GM19468 (cell line): Measurements from ENCODE around the gene ASB8.
"Not testable (repeated sequence)": the region's sequence is repeated elsewhere in the genome, so short reads cannot be mapped to it uniquely, and the experiment has no call there.

Source experiments
- ATAC-seq: cut with Tn5 transposase; IDR thresholded peaks from one replicate; pipeline ENCODE4 v1.9.1; 2021; ENCODE audit warnings: mild to moderate bottlenecking, moderate library complexity, moderate number of reproducible peaks; ENCODE audit not compliant: unreplicated experiment; ENCODE audit errors: extremely low read depth

ASB8 gene

GRCh38 chr12:48145981-48146380 lies 11.3 kb downstream of the ASB8 start:
- no peak for ATAC-seq

- ATAC-seq: no peak
These were observed 13.4 kb downstream of the ASB8 start for GRCh38 chr12:48143898-48144297.

DNA sequence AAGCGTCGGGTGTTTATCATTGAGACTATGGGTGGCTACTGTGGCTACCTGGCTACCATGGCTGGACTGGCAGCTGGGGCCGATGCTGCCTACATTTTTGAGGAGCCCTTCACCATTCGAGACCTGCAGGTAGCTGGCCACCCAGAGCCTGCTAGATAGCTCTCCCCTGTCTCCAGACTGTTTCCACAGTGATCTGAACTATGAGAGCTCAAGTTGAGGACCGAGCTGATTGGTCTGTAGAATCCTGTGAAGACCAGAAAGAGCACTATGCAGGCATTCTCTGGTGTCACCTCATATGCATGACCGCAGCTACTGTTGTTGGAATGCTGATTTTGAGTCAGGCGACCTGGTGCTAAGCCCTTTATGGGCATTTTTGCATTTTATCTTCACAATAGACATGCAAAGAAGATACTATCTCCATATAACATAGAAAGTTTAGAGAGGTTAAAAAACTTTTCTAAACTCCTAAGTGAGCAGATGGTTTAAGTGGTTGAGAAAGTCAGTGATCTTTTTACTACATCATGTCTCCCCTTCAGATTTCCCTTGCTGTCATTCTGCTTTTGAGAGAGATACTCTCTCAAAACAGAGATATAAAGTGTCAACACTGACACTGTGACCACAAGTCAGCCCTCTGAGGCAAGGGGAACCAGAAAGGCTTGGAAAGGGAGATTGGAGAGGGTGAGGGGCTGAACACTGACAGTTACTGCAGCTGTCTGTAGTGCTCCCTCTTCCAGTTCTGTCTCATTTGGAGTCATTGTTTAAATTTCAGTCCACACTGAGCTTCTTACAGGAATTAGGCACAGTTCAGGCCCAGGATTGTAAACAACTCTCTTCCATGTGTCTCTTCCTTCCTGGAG lies 14.3 kb downstream of the ASB8 start:
- ATAC-seq: no peak

- no peak for ATAC-seq
These were observed 22.3 kb downstream of the ASB8 start for GRCh38 chr12:48135027-48135426.

DNA sequence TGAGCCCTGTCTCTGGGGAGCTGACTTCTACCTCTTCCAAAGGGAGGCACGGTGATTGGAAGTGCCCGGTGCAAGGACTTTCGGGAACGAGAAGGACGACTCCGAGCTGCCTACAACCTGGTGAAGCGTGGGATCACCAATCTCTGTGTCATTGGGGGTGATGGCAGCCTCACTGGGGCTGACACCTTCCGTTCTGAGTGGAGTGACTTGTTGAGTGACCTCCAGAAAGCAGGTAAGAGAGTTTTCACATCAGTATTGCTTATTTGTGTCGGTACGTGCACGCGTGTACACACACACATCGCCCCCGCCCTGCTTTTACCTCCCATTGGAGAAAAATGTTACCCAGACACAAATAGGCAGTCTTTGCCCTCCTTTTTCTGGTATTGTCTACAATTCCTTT lies 24.5 kb downstream of the ASB8 start:
- no peak for ATAC-seq

GRCh38 chr12:48131517-48131916 lies 25.8 kb downstream of the ASB8 start:
- ATAC-seq: no peak

DNA sequence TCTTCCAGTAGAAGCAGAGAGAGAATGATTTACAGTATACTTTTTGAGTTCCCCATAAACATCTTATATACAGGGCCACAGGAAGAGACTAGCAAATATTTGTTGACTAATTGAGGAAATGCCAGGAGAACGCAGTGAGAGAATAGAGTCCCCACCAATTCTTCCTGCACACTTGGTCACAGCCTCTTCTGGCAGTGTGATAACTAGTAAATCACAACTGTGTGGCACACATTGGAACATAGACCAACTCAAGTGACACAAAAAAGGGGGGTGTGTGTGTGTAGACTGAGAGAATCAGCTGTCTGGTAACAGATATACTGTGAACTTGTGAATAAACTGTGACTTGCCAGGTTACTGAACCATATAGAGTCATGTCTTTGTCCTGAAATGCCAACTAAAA lies 27.9 kb downstream of the ASB8 start:
- no peak for ATAC-seq

DNA sequence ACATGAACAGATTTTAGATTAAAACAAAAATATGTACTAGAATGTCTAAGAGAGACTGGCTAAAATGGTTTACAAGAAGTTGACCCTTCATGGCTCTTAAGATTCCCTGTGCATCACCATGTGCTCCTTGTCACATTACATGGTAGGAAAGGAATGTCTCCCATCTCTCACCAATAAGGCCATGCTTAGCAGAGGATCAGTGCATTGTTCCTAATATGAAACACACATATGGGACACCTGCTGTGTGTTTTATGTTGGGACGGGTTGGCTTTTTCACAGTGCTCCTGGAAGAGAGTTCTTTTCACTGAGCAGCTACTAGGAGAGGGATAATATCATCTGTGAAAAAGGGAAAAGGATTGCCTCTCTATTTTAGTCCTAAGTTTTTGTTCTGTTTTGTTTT lies 28.5 kb downstream of the ASB8 start:
- no peak for ATAC-seq

GRCh38 chr12:48126953-48127630 lies 30.2 kb downstream of the ASB8 start:
- ATAC-seq: no peak

- ATAC-seq: no peak
These were observed 31.3 kb downstream of the ASB8 start for GRCh38 chr12:48125985-48126384.

DNA sequence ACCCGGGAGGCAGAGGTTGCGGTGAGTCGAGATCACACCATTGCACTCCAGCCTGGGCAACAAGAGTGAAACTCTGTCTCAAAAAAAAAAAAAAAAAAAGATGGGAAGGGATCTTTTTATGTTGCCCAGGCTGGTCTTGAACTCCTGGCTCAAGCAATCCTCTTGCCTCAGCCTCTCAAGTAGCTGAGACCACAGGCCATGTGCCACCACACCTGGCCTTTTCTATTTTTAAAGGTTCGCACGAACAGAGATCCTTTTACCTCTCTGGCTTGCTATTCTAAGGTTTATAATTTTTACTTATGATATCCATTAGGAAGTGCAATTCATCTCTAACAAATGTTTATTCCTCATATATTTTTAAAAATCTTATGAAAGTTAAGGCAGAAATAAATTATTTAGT lies 31.8 kb downstream of the ASB8 start:
- not testable (repeated sequence) for ATAC-seq

DNA sequence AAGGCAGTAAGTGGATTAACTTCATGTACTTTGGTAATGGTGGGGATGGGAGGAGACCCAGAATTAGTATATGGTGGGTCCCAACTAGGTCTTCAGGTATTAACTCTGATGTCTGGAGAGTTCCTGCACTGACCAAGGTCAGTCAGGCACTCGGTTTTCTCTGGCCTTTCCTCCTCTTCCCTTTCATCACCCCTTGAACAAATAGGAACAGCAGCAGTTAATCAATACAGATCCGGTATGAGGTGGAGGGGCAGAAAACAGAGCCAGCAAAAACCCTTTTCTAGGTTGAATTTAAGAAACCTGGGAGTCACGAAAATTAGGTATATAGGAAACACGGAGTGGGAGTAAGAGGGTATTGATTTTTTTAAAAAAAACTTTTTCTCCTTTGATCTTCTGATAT lies 34.1 kb downstream of the ASB8 start:
- no peak for ATAC-seq

DNA sequence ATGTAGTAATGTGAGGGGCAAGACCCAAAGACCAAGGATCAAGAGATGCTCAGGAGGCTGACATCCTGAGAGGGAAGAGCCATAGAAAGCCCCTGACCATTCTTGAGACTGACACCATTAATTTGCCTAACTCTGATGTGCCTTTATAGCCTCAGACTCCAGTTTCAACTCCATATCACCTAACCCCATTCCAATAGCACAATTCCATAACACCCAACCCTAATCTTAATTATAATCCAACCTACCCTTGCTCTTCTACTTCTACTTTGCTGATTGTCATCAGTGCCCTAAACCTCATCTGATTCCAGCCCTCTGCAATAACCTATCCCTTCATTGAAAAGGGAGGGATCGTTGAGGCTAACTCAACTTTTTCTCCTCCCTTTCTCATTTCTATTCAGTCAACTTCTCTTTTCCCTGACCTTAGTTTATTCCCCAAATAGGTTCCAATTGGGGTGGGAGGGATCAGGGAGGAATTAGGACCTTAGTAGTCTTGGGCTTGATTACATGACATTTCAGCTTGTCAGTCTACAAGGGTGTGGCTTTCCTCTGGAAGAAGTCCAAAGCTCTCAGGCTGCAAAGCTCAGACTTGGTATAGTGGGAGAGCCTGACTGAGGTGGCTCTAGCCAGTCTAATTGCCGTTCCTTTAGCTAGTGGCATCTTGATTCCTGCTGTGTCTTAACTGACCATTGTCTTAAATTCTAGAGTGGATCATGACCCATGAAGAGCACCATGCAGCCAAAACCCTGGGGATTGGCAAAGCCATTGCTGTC lies 35.1 kb downstream of the ASB8 start:
- no peak for ATAC-seq

DNA sequence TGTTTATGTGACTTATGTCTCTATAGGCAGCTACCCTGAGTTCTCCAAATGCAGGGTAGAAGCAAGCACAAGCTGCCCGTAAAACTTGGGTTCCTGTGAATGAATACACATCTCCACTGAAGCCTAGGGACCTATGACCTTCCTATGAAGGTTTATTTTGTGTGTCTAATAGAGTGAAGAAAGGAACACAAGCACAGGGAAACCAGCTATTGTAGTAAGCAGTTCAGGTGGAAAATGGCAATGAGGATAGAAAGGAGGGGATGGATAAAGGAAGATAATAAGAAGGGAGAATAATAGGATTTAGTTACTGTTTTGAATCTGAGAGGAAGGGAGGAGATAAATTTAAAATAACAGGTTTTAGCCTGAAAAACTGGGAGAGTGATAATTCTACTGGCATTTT lies 35.8 kb downstream of the ASB8 start:
- ATAC-seq: no peak

DNA sequence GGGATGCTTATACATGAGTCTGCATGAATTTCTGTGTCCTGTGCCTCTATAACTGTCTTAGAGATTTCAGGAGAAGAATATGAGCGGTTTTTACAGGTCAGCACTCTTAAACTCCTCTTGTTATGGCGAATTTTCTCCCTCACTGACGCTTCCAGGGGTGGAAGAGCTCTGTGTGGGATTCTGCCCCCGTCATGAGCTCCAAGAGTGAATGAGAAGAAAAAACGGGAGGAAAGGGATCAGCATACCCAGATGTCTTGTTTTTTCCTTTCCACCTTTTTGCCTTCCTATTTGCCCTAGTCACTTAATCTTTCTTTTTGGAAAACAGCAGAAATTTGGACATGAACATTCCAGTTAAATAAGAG lies 37.5 kb downstream of the ASB8 start:
- no peak for ATAC-seq

- ATAC-seq: peak; percentile 97
These were observed 38.1 kb downstream of the ASB8 start, which contains the start of gene PFKM for GRCh38 chr12:48119078-48119833. PFKM (plus strand) TSS chr12:48119364; CDS start chr12:48122775, 3,411 bp downstream.

DNA sequence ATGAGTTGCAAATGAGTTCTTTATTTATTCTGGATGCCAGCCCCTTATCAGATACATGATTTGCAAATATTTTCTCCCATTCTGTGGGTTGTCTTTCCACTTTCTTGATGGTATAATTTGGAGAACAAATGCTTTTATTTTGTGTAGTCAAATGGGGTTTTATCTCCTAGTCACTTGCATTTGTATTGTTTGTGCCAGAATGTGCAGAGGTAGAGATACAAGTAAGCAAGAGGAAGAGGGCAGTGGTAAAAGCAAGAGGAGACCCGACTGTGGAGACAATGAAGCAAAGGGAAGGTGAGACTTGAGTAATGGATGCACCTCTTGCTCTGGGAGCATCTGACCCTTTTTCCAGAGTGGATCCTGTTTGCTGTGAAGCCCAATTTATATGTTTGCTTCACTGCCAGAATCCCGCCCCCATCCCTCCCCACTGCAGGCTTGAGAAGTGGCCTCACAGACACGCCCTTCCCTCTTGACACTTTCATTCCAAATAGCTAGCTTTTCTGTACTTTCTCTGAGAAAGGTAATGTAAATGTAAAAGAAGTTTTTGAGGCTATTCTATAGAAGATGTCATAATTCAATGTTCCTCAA lies 38.9 kb downstream of the ASB8 start:
- no peak for ATAC-seq

DNA sequence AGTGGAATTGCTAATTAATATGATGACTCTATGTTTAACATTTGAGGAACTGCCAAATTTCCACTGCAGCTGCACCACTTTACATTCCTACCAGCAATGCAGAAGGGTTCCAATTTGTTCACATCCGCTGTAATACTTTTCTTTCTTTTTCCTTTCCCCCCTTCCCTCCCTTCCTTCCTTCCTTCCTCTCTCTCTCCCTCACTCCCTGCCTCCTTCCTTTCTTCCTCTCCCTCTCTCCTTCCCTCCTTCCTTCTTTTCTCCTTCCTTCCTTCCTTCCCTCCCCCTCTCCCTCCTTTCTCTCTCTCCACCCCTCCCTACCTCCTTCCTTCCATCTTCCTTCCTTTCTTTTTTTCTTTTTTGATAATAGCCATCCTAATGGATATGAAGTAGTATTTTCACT lies 41.4 kb downstream of the ASB8 start:
- no peak for ATAC-seq

- not testable (repeated sequence) for ATAC-seq
These were observed 46.0 kb downstream of the ASB8 start for GRCh38 chr12:48111312-48111693.
